Activated T-cell treated with anti-CD3 and anti-CD28 coated beads, Interleukin-2, amount 50 U/mL, for 1 hour (primary cell): ENCODE measurements around the gene OASL.

Experiments
- DNase-seq: peaks from one replicate; pipeline ENCODE4 v3.0.0-alpha.2; 2020

OASL gene

DNA sequence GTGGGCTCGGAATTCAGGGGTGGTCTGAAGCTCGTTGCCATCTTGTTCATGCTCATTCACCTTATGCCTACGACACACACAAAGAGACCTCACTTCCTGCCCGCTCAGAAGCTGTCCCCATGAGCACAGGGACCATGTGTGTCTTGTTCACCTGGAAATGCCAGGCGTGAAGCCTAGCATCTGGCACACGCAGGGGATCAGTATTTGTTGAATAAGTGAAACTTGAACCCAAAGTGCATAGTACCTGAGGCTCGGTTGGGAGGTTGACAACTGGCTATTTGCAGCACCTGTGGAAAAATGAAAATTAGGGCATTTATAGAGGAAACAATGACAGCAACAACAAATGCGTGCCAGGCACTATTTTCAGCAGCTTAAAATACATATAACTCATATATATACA lies 28.2 kb downstream of the OASL start:
- no peak for DNase-seq

DNA sequence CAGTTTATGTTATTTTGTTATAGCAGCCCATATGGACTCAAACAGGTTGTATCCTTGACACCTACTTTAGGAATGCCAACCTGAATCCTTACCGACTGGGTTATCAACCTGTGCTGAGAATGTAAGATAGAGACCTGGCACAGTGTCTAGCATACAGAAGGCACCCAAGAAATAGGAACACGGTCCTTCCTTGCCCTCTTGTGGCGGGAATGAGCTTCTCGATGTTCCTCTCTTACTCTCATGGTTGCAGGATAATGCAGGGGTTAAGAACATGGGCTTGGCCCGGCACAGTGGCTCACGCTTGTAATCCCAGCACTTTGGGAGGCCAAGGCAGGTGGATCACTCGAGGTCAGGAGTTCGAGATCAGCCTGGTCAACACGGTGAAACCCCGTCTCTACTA lies 29.3 kb downstream of the OASL start:
- DNase-seq = no peak

DNA sequence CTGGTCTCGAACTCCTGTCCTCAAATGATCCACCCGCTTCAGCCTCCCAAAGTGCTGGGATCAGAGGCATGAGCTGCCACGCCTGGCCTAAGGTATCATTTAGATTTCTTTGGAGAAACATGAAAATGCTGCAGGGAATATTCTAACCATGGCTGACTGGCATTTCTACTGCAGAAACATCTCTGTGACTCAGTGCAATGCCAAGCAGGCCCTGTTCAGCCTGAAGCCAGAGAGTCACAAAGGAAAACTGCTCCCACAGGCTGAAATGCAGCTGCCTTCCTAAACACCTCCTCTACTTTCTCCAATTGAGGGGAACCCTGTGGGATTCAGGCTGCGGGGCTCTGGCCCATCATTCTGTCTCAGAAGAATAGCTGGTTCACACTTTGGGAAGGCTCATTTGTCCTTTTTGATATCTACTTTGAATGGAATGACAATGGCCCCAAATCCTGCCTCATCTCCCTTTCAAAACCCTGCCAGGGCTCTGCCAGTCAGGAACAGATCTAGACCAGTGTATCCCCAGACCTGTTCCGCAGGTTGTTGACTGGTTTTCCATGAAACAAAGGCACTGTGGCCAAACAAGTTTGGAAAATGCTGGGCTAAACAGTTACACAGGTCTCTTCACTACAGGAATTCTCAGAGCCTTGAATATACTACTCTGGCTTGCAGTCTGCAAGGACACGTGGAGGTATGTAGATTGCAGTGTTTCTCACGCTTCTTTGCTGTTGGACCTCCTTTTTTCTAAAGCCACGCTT lies 30.5 kb downstream of the OASL start:
- DNase-seq = no peak

DNA sequence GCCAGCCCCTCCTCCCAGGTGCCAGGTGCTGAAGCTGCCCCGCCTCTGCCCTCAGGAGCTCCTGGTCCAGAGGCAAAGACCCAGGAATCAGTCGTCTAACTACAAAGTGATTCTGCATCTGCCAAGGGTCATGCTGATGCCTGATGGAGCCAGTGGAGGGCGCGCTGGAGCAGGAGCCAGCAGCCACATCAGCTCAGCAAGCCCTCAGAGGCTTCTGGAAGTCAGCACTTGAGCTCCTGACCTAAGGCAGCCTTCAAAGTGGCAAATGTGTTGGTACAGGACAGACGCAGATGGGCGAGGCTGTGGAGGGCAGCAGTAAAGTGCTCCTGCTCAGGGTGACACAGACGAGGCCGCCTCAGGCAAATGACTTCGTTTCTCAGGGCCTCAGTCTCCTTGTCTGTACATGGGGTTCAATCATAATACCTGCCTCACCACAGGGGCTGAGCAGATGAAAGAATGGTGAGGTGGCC lies 33.7 kb downstream of the OASL start:
- peak; percentile 48 for DNase-seq

DNA sequence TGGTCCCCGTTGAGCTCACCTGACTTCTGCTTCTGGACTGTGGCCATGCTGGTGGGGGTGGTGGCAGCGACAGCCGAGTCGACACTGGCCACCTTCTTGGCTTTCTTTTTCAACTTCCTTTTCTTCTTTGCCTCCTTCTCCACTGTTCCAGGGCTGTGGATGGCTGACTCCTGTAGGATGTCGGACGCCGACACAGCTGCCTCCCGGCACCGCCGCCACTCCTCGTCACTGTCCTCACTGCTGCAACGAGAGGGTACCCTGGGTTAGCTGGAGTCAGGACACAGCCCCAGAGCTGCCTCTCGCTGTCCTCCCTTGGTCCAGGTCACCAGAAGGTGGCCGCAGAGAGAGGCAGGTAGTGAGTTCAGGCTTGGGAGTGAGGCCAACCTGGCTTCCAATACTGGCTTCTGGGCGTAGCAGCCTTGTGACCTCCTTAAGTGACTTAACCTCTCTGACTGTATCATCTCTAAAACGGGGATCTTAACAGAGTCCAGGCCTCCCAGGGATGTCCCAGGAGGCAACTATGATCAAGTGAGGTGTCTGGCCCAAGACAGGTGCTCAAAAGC lies 34.7 kb downstream of the OASL start:
- no peak for DNase-seq

DNA sequence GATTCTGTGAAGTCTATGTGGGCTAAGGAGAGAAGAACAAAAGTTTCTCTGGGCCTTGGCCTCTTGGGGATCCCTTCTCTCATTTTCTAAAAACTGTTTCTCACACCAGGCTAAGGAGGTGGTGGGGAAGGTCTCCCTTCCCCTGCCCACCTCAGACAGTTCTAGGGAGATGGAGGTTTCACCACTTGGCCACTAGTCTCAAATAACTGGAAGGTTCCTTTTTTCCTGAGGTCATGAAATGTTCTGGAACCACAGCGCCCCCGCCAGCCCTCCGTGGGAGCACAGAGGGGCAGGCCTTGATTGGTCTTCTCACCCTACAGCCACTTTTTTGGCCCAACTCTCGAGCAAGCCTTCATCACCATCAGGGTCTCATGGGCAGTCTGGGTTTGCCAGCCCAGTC lies 35.4 kb downstream of the OASL start:
- no peak for DNase-seq

DNA sequence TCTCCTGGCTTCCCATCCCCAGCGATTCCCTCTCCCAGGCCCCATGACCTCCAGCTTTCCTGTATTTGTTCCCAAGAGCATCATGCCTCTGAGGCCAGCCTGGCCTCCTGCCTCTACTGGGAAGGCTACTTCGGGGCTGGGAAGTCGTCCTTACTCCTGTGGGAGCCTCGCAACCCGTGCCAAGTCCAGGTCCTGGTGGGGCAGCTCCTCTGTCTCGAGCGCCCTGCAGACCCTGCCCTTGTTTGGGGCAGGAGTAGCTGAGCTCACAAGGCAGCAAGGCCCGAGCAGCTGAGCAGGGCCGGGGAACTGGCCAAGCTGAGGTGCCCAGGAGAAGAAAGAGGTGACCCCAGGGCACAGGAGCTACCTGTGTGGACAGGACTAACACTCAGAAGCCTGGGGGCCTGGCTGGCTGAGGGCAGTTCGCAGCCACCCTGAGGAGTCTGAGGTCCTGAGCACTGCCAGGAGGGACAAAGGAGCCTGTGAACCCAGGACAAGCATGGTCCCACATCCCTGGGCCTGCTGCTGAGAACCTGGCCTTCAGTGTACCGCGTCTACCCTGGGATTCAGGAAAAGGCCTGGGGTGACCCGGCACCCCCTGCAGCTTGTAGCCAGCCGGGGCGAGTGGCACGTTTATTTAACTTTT lies 37.1 kb downstream of the OASL start:
- no peak for DNase-seq

DNA sequence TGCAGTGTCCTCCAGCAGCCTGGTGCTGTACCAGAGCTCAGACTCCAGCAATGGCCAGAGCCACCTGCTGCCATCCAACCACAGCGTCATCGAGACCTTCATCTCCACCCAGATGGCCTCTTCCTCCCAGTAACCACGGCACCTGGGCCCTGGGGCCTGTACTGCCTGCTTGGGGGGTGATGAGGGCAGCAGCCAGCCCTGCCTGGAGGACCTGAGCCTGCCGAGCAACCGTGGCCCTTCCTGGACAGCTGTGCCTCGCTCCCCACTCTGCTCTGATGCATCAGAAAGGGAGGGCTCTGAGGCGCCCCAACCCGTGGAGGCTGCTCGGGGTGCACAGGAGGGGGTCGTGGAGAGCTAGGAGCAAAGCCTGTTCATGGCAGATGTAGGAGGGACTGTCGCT lies 38.0 kb downstream of the OASL start:
- no peak for DNase-seq

DNA sequence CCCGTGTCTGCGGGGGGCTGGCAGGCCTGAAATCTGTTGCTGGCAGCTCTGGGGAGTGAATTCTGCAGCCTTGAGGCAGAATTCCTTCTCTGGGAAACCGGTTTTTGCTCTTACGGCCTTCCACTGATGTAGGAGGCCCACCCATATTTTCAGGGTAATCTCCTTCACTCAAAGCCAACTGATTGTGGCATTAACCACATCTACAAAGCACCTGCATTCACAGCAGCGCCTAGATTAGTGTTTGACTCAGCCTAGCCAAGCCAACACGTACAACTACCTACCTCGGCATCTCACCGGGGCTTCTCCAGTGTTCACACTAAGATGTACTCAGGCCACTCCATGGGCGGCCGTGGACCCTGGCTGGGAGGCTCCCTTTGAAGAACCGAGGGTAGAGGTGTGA lies 38.5 kb downstream of the OASL start:
- no peak for DNase-seq

DNA sequence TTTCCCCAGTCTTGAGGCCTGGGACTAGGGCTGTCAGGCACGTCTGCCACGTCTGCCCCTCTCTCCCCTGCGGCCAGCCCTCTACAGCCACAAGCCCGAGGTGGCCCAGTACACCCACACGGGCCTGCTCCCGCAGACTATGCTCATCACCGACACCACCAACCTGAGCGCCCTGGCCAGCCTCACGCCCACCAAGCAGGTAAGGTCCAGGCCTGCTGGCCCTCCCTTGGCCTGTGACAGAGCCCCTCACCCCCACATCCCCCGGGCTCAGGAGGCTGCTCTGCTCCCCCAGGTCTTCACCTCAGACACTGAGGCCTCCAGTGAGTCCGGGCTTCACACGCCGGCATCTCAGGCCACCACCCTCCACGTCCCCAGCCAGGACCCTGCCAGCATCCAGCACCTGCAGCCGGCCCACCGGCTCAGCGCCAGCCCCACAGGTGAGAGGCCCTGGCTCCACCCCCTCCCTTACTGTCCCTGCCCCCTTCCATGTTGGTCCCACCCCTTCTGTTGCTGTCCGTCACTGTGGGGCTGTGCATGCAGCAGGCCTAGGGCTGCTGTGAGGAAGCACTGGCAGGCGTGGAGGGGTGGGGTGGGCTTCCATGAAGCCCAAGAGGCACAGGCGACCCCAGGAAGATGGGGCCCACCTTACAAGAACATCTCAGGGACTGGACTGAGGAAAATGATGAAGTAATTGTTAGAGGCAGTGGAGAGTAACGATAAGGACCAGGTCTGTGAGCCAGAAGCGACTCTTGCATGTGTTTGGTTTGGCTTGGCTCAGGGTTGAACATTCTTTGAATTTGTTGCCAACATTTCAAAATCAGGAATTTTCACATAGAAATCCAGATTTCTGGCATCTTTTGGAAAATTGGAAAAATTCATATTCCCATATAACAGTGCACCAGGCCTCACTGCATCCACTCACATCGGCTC lies 39.6 kb downstream of the OASL start:
- DNase-seq = no peak

DNA sequence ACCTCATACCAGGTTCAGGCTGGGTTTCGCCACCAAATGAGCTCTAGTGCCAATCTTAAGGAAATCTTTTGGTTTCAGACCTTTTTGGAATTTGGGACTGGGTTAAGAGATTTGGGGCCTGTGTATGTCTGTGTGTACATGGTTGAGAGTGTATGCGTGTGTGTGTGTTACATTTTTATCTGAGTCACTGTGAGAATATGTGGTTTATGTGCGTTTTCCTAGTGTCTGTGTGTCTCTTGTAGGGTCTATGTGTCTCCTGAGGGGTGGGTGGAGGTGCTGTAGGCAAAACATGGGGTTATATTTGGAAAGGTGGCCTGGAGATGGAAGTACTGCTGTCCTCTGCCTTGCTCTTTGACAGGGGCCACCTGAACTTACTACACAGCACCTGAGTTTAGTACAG lies 40.6 kb downstream of the OASL start:
- DNase-seq = no peak

DNA sequence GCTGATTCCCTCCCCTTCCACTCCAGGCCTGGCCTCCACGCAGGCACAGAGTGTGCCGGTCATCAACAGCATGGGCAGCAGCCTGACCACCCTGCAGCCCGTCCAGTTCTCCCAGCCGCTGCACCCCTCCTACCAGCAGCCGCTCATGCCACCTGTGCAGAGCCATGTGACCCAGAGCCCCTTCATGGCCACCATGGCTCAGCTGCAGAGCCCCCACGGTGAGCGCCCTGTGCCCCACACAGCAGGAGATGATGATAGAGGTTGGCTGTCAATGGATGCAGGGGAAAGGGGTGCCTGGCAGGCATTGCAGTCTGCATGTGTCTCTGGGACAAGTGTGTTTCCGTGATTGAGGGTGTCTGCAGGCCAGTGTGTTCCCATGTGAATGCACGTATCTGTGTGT lies 41.6 kb downstream of the OASL start:
- no peak for DNase-seq

DNA sequence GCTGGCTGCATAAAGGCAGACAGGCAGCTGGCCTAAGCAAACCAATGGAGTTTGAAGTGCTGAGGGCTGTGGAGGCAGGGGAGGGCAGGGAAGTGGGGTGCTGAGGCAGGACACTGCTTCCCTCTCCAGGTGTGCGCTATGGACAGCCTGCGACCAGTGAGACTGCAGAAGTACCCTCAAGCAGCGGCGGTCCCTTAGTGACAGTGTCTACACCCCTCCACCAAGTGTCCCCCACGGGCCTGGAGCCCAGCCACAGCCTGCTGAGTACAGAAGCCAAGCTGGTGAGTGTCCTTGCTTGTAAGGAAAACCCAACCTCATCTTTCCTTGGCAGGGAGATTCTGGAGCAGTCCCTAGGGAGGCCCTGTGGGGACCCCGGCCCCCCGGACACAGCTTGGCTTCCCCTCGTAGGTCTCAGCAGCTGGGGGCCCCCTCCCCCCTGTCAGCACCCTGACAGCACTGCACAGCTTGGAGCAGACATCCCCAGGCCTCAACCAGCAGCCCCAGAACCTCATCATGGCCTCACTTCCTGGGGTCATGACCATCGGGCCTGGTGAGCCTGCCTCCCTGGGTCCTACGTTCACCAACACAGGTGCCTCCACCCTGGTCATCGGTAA lies 42.8 kb downstream of the OASL start:
- DNase-seq = no peak

DNA sequence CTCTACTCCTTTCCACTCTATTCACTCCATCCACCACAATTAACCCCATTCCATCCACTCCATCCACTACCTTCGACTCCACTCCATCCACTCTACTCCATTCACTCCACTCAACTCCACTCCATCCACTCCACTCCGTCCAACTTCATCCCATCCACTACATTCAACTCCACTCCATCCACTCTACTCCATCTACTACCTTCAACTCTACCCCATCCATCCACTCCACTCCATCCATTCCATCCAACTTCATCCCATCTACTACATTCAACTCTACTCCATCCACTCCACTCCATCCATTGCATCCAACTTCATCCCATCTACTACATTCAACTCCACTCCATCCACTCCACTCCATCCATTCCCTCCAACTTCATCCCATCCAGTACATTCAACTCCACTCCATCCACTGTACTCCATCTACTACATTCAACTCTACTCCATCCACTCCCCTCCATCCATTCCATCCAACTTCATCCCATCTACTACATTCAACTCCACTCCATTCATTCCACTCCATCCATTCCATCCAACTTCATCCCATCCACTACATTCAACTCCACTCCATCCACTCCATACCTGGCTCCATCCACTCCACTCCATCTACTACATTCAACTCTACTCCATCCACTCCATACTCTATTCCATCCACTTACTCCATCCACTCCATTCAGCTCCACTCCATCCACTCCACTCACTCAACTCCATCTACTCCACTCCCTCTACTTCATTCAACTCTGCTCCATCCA lies 44.3 kb downstream of the OASL start:
- no peak for DNase-seq

DNA sequence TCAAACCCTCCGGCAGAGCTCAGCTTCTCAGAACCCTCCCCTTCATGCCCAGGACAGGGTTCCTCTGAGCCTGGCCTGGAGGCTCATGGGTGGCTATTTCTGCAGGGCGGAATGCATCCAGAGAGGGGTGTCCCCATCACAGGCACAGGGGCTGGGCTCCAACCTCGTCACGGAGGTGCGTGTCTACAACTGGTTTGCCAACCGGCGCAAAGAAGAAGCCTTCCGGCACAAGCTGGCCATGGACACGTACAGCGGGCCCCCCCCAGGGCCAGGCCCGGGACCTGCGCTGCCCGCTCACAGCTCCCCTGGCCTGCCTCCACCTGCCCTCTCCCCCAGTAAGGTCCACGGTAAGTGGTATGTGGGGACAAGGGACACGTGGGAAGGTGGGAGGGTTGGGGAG lies 45.0 kb downstream of the OASL start:
- no peak for DNase-seq

DNA sequence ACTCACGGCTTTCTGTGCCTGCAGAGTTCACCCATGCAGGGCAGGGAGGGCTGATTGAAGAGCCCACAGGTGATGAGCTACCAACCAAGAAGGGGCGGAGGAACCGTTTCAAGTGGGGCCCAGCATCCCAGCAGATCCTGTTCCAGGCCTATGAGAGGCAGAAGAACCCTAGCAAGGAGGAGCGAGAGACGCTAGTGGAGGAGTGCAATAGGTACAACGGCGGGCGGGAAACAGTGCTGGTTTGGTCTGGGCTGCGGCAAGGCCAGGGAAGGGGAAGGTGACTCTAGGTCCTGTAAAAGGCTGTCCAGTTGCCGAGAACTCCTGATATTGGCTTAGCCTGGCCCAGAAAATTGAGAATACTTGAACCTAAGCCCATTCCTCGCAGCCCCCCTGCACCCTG lies 45.5 kb downstream of the OASL start:
- no peak for DNase-seq

DNA sequence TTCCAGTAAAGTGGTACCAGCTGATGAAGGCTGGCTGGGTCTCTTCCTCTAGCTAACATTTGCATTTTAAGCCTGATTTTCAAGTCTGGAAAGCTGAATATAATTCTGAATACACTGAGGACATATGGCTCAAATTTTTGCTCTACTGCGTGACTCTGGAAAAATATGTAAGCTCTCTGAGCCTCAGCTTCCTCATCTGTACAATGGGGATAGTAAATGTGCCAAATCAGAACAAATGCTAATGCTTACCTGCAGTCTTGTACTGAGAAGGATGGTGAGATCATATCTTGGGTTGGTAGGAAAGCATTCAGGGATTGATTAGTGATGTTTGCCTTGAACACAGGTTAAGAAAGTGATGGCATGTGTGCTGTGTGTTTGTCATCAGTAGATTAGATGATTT lies 46.1 kb downstream of the OASL start:
- no peak for DNase-seq

DNA sequence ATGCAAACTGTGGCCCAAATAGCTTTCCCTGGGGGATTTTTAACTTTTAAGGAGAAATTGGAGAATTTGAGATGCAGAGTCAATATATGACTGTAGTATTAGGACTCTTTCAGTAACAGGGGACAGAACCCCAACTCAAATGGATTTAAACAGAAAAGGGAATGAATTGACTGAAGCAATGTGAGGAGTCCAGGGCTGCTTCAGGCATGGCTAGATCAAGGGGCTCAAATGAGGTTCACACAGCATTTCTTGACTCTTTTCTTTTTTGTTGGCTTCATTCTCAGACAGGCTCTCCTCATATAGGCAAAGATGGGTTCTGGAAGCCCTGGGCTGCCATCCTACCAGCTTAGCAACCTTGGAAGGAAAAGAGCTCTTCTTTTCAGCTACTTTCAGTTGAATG lies 47.1 kb downstream of the OASL start:
- DNase-seq = no peak

DNA sequence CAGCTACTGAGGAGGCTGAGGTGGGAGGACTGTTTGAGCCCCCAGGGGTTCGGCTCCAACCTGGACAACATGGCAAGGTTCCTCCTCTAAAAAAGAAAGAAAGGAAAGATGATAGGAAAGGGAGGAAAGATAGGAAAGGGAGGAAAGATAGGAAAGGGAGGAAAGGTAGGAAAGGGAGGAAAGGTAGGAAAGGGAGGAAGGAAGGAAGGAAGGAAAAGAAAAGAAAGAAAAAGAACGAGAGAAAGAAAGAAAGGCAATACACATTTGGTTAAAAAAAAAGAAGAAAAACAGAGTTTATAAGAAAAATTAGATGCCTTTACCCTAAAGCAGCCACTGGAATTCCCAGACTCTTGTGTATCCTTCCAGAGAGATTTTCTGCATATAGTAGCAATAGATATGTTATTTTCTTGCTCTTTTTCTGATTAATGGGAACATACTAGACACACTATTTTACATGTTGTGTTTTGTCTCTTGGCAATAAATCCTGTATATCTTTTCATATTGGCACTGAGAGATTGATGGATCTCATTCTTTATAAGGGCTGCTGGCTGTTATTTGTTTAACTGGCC lies 48.5 kb downstream of the OASL start:
- no peak for DNase-seq

DNA sequence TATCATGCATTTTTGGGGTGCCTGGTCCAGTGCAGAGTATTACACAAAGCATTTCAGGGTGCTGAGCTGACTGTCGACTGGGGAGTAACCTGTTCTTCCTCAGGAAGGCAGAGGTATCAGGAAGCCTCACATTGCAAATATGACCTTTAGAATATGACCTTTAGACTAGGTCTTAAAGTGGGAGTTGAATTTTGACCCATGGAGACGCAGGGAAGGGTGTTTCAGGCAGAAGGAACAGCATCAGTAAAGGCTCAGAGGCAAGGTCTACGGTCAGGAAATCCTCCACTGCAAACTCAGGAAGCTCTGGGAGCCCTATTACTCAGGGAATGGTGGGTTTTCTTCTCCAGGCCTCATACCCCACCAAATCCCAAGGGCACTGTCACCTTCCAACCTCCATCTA lies 49.4 kb downstream of the OASL start:
- no peak for DNase-seq

DNA sequence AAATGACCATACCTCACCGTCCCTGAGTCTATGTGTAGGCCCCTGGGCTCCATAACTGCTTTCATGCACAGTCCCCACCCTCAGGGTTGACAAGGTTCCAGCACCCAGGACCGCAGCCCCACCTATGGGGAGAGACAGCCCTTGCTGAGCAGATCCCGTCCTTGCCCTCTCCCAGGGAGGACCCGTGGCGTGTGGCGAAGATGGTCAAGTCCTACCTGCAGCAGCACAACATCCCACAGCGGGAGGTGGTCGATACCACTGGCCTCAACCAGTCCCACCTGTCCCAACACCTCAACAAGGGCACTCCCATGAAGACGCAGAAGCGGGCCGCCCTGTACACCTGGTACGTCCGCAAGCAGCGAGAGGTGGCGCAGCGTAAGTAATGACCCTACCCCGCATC lies 50.4 kb downstream of the OASL start:
- DNase-seq = no peak

DNA sequence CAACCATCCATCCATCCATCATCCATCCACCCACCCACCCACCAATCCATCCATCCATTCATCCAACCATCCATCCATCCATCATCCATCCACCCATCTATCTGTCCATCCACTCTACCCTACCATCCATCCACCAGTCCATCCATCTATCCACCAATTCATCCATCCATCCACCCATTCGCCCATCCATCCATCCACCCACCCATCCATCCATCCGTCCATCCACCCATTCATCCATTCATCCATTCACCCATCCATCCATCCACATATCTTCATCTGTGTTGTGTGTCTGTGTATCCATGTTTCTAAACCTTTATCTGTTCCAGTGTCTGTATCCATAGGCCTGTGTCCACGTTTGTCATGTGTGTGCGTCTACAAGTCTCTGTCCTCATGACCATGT lies 50.8 kb downstream of the OASL start:
- no peak for DNase-seq
